Fibroblast of skin of back (primary cell): ENCODE measurements around the gene SLC1A7.

Experiments
- DNase-seq: peaks from one replicate; pipeline ENCODE4 v3.0.0-alpha.2; 2013

SLC1A7 gene

GRCh38 chr1:53057127-53057526, 85.3 kb downstream of the SLC1A7 start:
- DNase-seq = no peak

DNA sequence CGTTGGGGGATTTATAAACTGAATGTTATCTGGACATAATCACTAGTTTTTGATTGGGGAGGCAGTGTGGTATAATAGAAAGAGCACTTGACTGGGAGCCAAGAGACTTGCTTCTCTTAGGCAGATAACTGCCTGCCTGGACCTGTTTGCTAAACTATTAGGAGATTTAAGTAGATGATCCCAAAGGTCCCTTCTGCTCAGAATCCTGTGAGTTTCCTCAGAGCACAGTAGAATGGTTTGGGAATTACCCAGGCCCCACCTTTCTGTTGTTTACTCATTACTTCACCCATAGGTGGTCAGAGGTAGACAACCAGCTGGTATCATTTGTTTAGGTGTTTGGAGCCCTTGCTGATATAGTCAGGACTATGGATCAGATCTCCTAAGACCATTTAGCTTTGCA, 90.8 kb downstream of the SLC1A7 start:
- DNase-seq = no peak

DNA sequence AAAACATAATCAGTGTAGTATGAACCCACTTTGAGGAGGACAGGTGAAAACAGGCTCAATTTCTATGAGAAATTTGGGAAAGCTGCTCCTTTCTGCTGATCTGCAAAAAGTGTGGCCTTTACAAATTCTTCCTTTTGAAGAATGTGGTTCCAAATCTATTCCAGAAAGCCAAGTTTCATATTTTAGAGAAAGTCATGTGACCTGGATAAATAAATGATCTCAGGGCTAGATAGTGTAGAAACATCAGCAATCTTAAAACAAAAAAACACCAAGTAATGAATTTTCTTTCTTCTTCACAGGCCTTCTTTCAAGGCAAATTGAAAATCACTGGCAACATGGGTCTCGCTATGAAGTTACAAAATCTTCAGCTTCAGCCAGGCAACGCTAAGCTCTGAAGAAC, 92.1 kb downstream of the SLC1A7 start:
- DNase-seq = peak; percentile 25

- peak; percentile 34 for DNase-seq
Measured at GRCh38 chr1:53049574-53049967, 92.9 kb downstream of the SLC1A7 start.

DNA sequence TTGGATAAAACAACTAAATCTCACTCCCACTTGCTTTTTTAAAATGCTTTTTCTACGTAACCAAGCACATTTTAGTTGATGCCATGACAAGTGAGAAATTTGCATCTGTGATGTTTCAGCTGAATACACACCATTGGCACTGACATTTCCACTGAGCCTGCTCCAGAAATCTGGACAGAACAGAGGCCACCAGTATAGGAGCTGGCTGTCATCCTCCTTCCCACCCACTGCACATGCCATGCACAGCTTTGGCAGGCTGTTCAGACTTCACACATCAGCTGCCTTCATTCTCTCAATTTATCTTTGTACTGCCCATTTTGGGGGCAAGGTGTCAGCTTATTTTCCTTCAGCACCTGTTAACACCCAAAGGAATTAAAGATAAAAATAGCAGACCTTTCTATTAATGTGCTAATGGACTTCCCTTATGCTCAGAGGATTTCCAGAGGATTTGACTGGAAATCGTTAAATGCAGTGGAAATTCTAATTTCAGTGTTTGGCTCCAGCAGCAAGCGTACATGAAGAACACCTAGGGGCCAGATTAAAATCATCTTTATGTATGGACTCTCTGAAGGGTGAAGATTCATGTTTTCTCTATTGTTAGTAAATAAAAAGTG, 93.4 kb downstream of the SLC1A7 start:
- no peak for DNase-seq

DNA sequence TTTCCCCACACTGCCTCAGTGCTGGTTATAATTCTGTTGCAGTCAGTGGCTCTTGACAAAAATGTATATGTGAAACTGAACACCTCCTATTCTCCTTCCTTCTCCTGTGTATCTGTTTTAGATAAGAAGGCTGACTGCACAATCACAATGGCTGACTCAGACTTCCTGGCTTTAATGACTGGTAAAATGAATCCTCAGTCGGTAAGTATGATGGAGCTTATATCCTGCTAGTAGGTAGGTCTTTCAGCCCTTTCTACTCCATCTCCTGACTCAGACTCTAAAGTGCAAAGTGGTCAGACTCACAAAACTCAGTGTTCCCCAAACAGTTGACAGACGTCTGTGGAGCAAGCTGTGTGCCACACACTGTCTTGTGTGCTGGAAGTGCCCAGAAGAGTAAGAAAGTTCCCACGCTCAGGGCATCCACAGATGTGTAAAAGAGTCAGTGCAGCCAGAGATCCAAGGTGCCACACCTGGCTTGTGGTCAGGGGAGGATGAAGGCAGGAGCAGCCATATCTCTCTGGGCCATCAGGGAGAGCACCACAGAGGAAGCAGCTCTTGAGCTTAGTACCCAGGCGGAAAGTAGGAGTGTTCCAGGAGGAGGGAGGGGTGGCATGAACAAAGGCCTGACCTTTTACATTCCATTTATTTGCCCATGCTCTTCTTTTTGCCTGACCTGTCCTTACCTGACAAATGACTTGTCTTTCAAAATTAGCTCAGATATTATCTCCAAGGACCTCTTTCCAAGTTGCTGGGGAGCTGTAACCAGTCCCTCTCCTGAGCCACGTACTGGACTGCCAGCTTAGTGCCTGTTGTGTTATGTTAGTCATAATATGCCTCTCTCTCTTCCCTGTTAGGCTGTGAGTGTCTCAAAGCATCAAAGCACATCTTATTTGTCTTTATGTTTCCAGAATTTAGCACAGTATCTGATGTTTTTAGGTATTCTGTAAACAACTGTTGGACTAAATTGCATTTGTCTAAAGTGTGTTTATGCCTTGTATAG, 94.4 kb downstream of the SLC1A7 start:
- peak; percentile 63 for DNase-seq

DNA sequence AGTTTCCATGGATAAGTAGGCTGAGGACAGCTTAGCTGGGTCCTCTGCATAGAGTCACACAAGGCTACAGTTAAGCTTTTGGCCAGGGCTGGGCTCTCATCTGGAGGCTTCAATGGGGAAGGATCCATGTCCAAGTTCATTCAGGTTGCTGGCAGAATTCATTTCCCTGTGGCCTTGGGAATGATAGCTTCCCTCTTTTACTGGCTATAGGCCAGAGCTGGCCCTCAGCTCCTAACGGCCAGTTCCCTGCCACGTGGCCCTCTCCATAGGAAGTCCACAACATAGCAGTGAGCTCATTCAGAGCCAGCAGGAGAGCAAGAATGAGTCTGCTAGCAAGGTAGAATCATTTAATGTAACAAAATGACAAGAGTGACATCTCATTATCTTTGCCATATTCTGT, 95.5 kb downstream of the SLC1A7 start:
- DNase-seq = peak; percentile 60

DNA sequence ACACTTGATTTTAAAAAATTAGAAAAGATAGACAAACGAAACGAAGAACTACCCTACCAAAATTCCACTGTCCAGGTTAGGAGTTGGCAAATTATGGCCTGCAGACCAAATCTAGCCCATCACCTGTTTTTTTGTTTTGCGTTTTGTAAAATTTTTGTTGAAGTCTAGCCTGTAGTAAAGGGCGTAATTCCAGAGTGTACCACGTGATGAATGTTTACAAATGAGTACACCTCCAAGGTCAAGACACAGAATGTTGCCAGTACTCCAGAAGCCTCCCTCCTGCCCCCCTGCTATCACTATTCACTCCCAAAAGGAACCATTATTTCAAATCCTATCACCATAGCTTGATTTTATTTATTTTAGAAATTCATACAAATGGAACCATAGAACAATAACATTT, 97.5 kb downstream of the SLC1A7 start:
- DNase-seq = no peak

GRCh38 chr1:53043271-53043670, 99.2 kb downstream of the SLC1A7 start:
- DNase-seq = peak; percentile 79

DNA sequence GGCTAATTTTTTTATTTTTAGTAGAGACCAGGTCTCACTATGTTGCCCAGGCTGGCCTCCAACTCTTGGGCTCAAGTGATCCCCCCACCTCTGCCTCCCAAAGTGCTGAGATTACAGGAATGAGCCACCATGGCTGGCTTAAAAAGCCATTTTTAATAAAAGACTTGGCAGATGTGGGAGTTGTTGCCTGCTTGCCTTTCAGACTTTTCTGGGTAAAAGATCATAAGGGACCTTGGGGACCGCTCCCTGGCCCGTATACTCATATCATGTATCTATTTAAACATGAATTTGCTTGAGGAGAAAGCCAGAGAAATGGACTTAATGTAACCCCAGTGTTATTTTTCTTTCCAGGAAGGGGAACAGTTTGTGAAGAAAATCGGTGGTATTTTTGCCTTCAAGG, 103.9 kb downstream of the SLC1A7 start:
- no peak for DNase-seq
